CD4-positive, alpha-beta T cell (primary cell): ENCODE results near the gene SH2B3. TPM values are rescaled to one million over a fixed set of nuclear protein-coding genes. Genes with fewer than 3 reads are reported as not detected.

Source experiments
- ATAC-seq: fragments of 200-7000 bp; cut with Tn5 transposase; one replicate; pipeline ENCODE4 v1.10.0; 2022; ENCODE audit warnings: mild to moderate bottlenecking; ENCODE audit not compliant: poor library complexity
- CTCF ChIA-PET: fragments of 350-600 bp; sonication (Branson Sonifier 250); formaldehyde crosslinking; loops from one replicate; lab custom pipeline; 2021; ENCODE audit warnings: antibody characterized with exemption, inconsistent platforms; lab: Charles Lee
- POLR2A ChIA-PET: fragments of 350-600 bp; sonication (Branson Sonifier 250); formaldehyde crosslinking; loops from one replicate; lab custom pipeline; 2021; ENCODE audit warnings: antibody characterized with exemption, inconsistent platforms; lab: Charles Lee
- DNase-seq, 14 experiments: peaks; one replicate each; pipeline ENCODE4 v3.0.0-alpha.2; 2013 to 2020; ENCODE audit warnings: mixed read lengths in 2 of 14
- H3K27ac ChIP-seq, 2 donors: one replicate each; pipeline versions ENCODE4 v1.5.1 to v1.7.0; 2013; ENCODE audit warnings: low read length in 2 of 2, low read depth in 1 of 2, mild to moderate bottlenecking in 1 of 2
- H3K27me3 ChIP-seq, 2 experiments: 1 replicate in 1 of 2; 2 replicates in 1 of 2; pipeline versions ENCODE4 v1.6.1 to v1.7.0; 2013; ENCODE audit warnings: low read length in 2 of 2, control low read depth in 1 of 2, mild to moderate bottlenecking in 1 of 2, moderate library complexity in 1 of 2; ENCODE audit not compliant: insufficient read depth in 2 of 2, control insufficient read depth in 1 of 2
- H3K36me3 ChIP-seq: one replicate; pipeline ENCODE4 v1.6.1; 2013; ENCODE audit warnings: low read length, control low read depth; ENCODE audit not compliant: insufficient read depth
- H3K4me1 ChIP-seq: one replicate; pipeline ENCODE4 v1.6.1; 2013; ENCODE audit warnings: low read length, control low read depth; ENCODE audit not compliant: insufficient read depth
- H3K4me3 ChIP-seq: one replicate; pipeline ENCODE4 v1.5.1; 2013; ENCODE audit warnings: mild to moderate bottlenecking, low read length, moderate library complexity
- H3K9me3 ChIP-seq, 2 experiments: 1 replicate in 1 of 2; 2 replicates in 1 of 2; pipeline versions ENCODE4 v1.6.1 to v1.7.0; 2013; ENCODE audit warnings: low read length in 2 of 2, mild to moderate bottlenecking in 2 of 2, control low read depth in 1 of 2, moderate library complexity in 1 of 2; ENCODE audit not compliant: control insufficient read depth in 1 of 2, insufficient read depth in 1 of 2
- H3K27ac Mint-ChIP-seq: one replicate; pipeline ENCODE4 v1.8.0; 2020; ENCODE audit warnings: mixed read lengths
- H3K27me3 Mint-ChIP-seq: one replicate; pipeline ENCODE4 v1.8.0; 2021; ENCODE audit warnings: mixed read lengths
- H3K36me3 Mint-ChIP-seq: one replicate; pipeline ENCODE4 v1.8.0; 2021; ENCODE audit warnings: low read depth, mixed read lengths
- H3K4me1 Mint-ChIP-seq: one replicate; pipeline ENCODE4 v1.8.0; 2021; ENCODE audit warnings: low read depth, mixed read lengths
- H3K4me3 Mint-ChIP-seq: one replicate; pipeline ENCODE4 v1.8.0; 2020; ENCODE audit warnings: mild to moderate bottlenecking, mixed read lengths
- H3K9me3 Mint-ChIP-seq: one replicate; pipeline ENCODE4 v1.8.0; 2020; ENCODE audit warnings: mixed read lengths
- CTCF ChIP-seq: fragments of 200-600 bp; IDR thresholded peaks from one replicate; pipeline ENCODE4 v1.8.0; 2022; ENCODE audit warnings: antibody characterized with exemption, mild to moderate bottlenecking
- intact Hi-C, 2 experiments: fragments of 100-400 bp; cut with DNase I in 1 of 2; cut with micrococcal nuclease in 1 of 2; formaldehyde crosslinking; loops; one replicate each; pipeline versions ENCODE4 v1.15.1 to v1.9.0; 2023 to 2025; cut with DNase I, micrococcal nuclease
- total RNA-seq, 174 experiments: library from RNA in 2 of 174; stranded (reverse) in 2 of 174; gene quantifications; one replicate each; pipeline ENCODE4 v1.2.3 and lab custom pipeline; 2021 to 2026

The SH2B3 gene
- total RNA-seq, 2 experiments from 2014 or later: 42.3 to 46.4 TPM

GRCh38 chr12:111426344-111427185 lies 20.8 kb downstream of the SH2B3 start:
- DNase-seq (peak in 4 of 14 experiments; percentile 59 to 70 (median 59)), ATAC-seq (peak; percentile 23)
- ChIA-PET CTCF (interaction anchor here (0.8 to 3.5 kb wide), 5 partner anchors 22 to 30 kb away, joined by 3 to 17 read pairs (median 6); no protein-coding TSS in a partner anchor), POLR2A (interaction anchor here (0.8 to 5.2 kb wide), 7 partner anchors 8 to 30 kb away, joined by 3 to 35 read pairs (median 6); no protein-coding TSS in a partner anchor)
- no peaks in the 10 kb centered on the region for H3K27me3 ChIP-seq
- peak overlapping the region; percentile 69 to 81 for H3K27ac ChIP-seq
- intact Hi-C loops: no loop called here
- H3K27me3 Mint-ChIP-seq: no peaks in the 10 kb centered on the region
- TF ChIP-seq CTCF: no peak
- H3K4me1 ChIP-seq: peaks cover 82% of the 10 kb centered on the region
- H3K9me3 ChIP-seq: no peaks in the 10 kb centered on the region
- peak overlapping the region; percentile 100 for H3K27ac Mint-ChIP-seq
- H3K9me3 Mint-ChIP-seq: no peaks in the 10 kb centered on the region
- peaks cover 21% of the 10 kb centered on the region for H3K36me3 Mint-ChIP-seq
- H3K36me3 ChIP-seq: peaks cover 12% of the 10 kb centered on the region
- H3K4me1 Mint-ChIP-seq: peaks cover 72% of the 10 kb centered on the region
- no peak overlapping the region for H3K4me3 ChIP-seq
- peak overlapping the region; percentile 58 for H3K4me3 Mint-ChIP-seq

GRCh38 chr12:111427417-111428074 lies 21.8 kb downstream of the SH2B3 start:
- CTCF ChIA-PET: interaction anchor here (0.7 to 1.0 kb wide), 4 partner anchors 23 to 924 kb away, joined by 3 to 6 read pairs (median 4); no protein-coding TSS in a partner anchor
- no peaks in the 10 kb centered on the region for H3K9me3 Mint-ChIP-seq
- DNase-seq (peak in 1 of 14 experiments; percentile 14), ATAC-seq (no peak)
- H3K36me3 Mint-ChIP-seq: peaks cover 15% of the 10 kb centered on the region
- peak overlapping the region; percentile 30 for H3K4me3 Mint-ChIP-seq
- Histone ChIP-seq H3K36me3 (peaks cover 7% of the 10 kb centered on the region), H3K4me1 (peaks cover 92% of the 10 kb centered on the region), H3K27me3 (no peaks in the 10 kb centered on the region), H3K27ac (peak overlapping the region; percentile 76 to 92), H3K4me3 (no peak overlapping the region), H3K9me3 (no peaks in the 10 kb centered on the region)
- no peak for TF ChIP-seq CTCF
- POLR2A ChIA-PET: interaction anchor here (0.8 to 5.2 kb wide), 6 partner anchors 14 to 30 kb away, joined by 3 to 35 read pairs (median 26); no protein-coding TSS in a partner anchor
- no peaks in the 10 kb centered on the region for H3K27me3 Mint-ChIP-seq
- intact Hi-C loops: no loop called here
- H3K4me1 Mint-ChIP-seq: peaks cover 80% of the 10 kb centered on the region
- peak overlapping the region; percentile 100 for H3K27ac Mint-ChIP-seq

- H3K27me3 ChIP-seq: no peaks in the 10 kb centered on the region
- H3K4me3 ChIP-seq: peak overlapping the region; percentile 22
- ChIA-PET CTCF (interaction anchor here (1.0 kb wide), 1 partner anchor 24 kb away, joined by 4 read pairs; no protein-coding TSS in a partner anchor), POLR2A (interaction anchor here (1.1 to 5.2 kb wide), 5 partner anchors 15 to 24 kb away, joined by 3 to 35 read pairs (median 29); no protein-coding TSS in a partner anchor)
- Mint-ChIP-seq H3K36me3 (peaks cover 10% of the 10 kb centered on the region), H3K9me3 (no peaks in the 10 kb centered on the region), H3K27ac (peak overlapping the region; percentile 100), H3K4me1 (peaks cover 86% of the 10 kb centered on the region), H3K4me3 (peak overlapping the region; percentile 67), H3K27me3 (no peaks in the 10 kb centered on the region)
- no peaks in the 10 kb centered on the region for H3K9me3 ChIP-seq
- no peak for ATAC-seq
- H3K4me1 ChIP-seq: peaks cover 99% of the 10 kb centered on the region
- DNase-seq: peak in 1 of 14 experiments; percentile 19
- H3K27ac ChIP-seq: peak overlapping the region; percentile 76 to 92
- TF ChIP-seq CTCF: no peak
- intact Hi-C loops: no loop called here
- H3K36me3 ChIP-seq: peaks cover 7% of the 10 kb centered on the region
Measured at GRCh38 chr12:111428081-111428727, 22.5 kb downstream of the SH2B3 start.
